ENCODE data around the gene GAD2.
A peak's percentile ranks its signal among the peaks of the same experiment; 100 is the strongest.

GRCh38 chr10:26216585-26217395, at the start of gene GAD2:
- TF ChIP-seq POLR2AphosphoS5 (IDR thresholded peaks at IDR 0.05; ENCODE audit: low read depth) (no peak), STAT1 (IDR thresholded peaks at IDR 0.05; ENCODE audit: unreplicated experiment) (no peak), EZH2 (IDR thresholded peaks at IDR 0.05; ENCODE audit: low read depth, unreplicated experiment) (peak; percentile 83), CTCF (conservative IDR thresholded peaks at IDR 0.05; ENCODE audit: low read depth in 2 of 2) (no peak), ETS1 (IDR thresholded peaks at IDR 0.05) (no peak)

All from GM23338 (cell line).